Activated naive CD8-positive, alpha-beta T cell treated with anti-CD3 and anti-CD28 coated beads, Interleukin-2, amount 10 ng/mL, durations not matched to agents 7 days and 5 days (primary cell): ENCODE results near the gene CLDN2. TPM values are rescaled to one million over a fixed set of nuclear protein-coding genes. Genes with fewer than 3 reads are reported as not detected.

Source experiments
- ATAC-seq: fragments of 150-1000 bp; cut with Tn5 transposase; one replicate; pipeline ENCODE4 v1.10.0; 2021; ENCODE audit warnings: low read depth, moderate library complexity
- POLR2A ChIA-PET: fragments of 350-600 bp; sonication (Branson Sonifier 250); formaldehyde crosslinking; loops from one replicate; lab custom pipeline; 2021; ENCODE audit warnings: antibody characterized with exemption; lab: Charles Lee
- DNase-seq: peaks from one replicate; pipeline ENCODE4 v3.0.0; 2021
- H3K27ac Mint-ChIP-seq: one replicate; pipeline ENCODE4 v1.8.0; 2022; ENCODE audit warnings: mild to moderate bottlenecking, mixed read lengths
- H3K27me3 Mint-ChIP-seq: one replicate; pipeline ENCODE4 v1.8.0; 2022; ENCODE audit warnings: mild to moderate bottlenecking, moderate library complexity, mixed read lengths
- H3K36me3 Mint-ChIP-seq: one replicate; pipeline ENCODE4 v1.8.0; 2021; ENCODE audit warnings: mild to moderate bottlenecking, mixed read lengths
- H3K4me1 Mint-ChIP-seq: one replicate; pipeline ENCODE4 v1.8.0; 2021; ENCODE audit warnings: mixed read lengths
- H3K4me3 Mint-ChIP-seq: one replicate; pipeline ENCODE4 v1.8.0; 2022; ENCODE audit warnings: mild to moderate bottlenecking, moderate library complexity, mixed read lengths
- H3K9me3 Mint-ChIP-seq: one replicate; pipeline ENCODE4 v1.8.0; 2021; ENCODE audit warnings: mixed read lengths
- total RNA-seq, 2 experiments: library from RNA; stranded (reverse); gene quantifications; one replicate each; pipeline ENCODE4 v1.2.3, GENCODE V29; 2021

Gene CLDN2
- total RNA-seq, 2 experiments from 2014 or later = not detected

- Mint-ChIP-seq H3K27ac (no peak overlapping the region), H3K27me3 (no peaks in the 10 kb centered on the region), H3K4me1 (no peaks in the 10 kb centered on the region), H3K9me3 (no peaks in the 10 kb centered on the region), H3K36me3 (no peaks in the 10 kb centered on the region), H3K4me3 (no peak overlapping the region)
- POLR2A ChIA-PET = no interaction called here
- DNase-seq (no peak), ATAC-seq (no peak)
Observed at GRCh38 chrX:106932960-106933537, 12.8 kb downstream of the CLDN2 start.

DNA sequence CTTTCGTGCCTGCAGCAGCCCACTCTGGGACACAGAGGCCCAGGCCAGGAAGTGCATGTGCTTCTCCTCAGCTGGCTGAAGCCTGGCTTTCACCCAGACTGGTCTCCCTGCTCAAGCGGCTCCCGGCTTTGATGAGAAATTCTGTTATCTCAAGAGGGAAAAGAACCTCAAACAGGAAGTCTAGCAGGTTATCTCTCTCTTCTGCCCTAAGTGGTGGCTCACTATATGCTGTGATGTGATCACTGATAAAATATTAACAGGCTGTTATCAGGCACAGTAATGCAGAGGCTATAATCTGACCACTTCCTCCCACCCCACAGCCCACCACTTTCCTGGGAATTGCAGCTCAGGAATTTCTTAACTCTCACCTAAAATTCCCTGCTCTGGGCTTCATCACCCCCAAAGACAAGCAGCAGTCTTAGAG is 13.3 kb downstream of the CLDN2 start:
- Mint-ChIP-seq H3K27me3 (no peaks in the 10 kb centered on the region), H3K9me3 (no peaks in the 10 kb centered on the region), H3K4me3 (no peak overlapping the region), H3K4me1 (no peaks in the 10 kb centered on the region), H3K27ac (no peak overlapping the region), H3K36me3 (no peaks in the 10 kb centered on the region)
- DNase-seq (no peak), ATAC-seq (no peak)
- POLR2A ChIA-PET = no interaction called here

GRCh38 chrX:106935175-106935574 is 15.0 kb downstream of the CLDN2 start:
- H3K4me1 Mint-ChIP-seq = no peaks in the 10 kb centered on the region
- H3K27me3 Mint-ChIP-seq = no peaks in the 10 kb centered on the region
- DNase-seq (no peak), ATAC-seq (no peak)
- H3K27ac Mint-ChIP-seq = no peak overlapping the region
- H3K36me3 Mint-ChIP-seq = no peaks in the 10 kb centered on the region
- POLR2A ChIA-PET = no interaction called here
- H3K4me3 Mint-ChIP-seq = no peak overlapping the region
- no peaks in the 10 kb centered on the region for H3K9me3 Mint-ChIP-seq

DNA sequence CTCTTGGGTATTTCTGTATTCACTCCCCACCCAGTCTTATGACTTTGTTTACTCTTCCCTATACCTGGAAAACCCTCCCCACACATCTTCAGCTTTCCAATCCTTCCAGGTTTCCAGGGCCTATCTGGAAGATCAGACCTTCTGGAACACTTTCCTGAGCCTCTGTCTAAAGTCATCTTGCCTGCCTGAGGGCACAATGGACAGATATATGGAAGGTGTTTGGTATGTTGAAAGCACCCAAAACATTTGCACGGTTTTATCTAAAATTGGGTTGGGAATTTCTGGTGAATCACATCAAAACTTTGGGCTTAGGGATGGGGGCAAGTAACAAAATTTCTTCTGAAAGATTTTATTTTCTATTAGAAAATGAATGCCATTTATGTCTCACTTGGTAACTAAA is 16.0 kb downstream of the CLDN2 start:
- Mint-ChIP-seq H3K4me1 (no peaks in the 10 kb centered on the region), H3K27me3 (no peaks in the 10 kb centered on the region), H3K9me3 (no peaks in the 10 kb centered on the region), H3K4me3 (no peak overlapping the region), H3K36me3 (peaks cover 2% of the 10 kb centered on the region), H3K27ac (no peak overlapping the region)
- POLR2A ChIA-PET = no interaction called here
- no peak for ATAC-seq
- DNase-seq = no peak

DNA sequence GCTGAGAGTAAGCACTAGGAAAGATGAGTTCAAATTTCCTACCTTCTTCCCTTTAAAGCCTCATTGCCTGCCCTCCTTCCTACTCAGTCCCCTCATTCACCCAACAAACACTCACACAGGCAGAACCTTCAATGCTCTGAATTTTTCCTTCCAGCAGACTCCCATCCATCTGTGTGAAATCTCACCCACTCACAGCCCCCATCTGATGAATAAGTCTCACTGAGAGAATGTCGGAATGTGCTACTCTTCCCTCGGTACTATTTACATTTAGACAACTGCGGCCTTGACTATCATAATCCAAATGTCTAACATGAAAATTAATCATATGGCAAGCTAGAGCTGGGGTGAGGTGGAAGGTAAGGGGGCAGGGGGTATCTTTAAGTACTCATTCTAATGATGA is 19.4 kb downstream of the CLDN2 start:
- Mint-ChIP-seq H3K27me3 (no peaks in the 10 kb centered on the region), H3K36me3 (peaks cover 2% of the 10 kb centered on the region), H3K9me3 (no peaks in the 10 kb centered on the region), H3K27ac (no peak overlapping the region), H3K4me1 (no peaks in the 10 kb centered on the region), H3K4me3 (no peak overlapping the region)
- DNase-seq (no peak), ATAC-seq (no peak)
- POLR2A ChIA-PET = no interaction called here

- Mint-ChIP-seq H3K4me1 (no peaks in the 10 kb centered on the region), H3K36me3 (peaks cover 2% of the 10 kb centered on the region), H3K9me3 (no peaks in the 10 kb centered on the region), H3K27me3 (no peaks in the 10 kb centered on the region), H3K27ac (no peak overlapping the region), H3K4me3 (no peak overlapping the region)
- ATAC-seq (no peak), DNase-seq (no peak)
- POLR2A ChIA-PET = no interaction called here
Observed at GRCh38 chrX:106940068-106940467, 19.9 kb downstream of the CLDN2 start.

GRCh38 chrX:106946464-106946863 is 26.3 kb downstream of the CLDN2 start:
- no peak for ATAC-seq
- H3K4me1 Mint-ChIP-seq = no peaks in the 10 kb centered on the region
- no peak overlapping the region for H3K27ac Mint-ChIP-seq
- no peak for DNase-seq
- H3K4me3 Mint-ChIP-seq = no peak overlapping the region
- POLR2A ChIA-PET = no interaction called here
- no peaks in the 10 kb centered on the region for H3K36me3 Mint-ChIP-seq
- no peaks in the 10 kb centered on the region for H3K9me3 Mint-ChIP-seq
- H3K27me3 Mint-ChIP-seq = no peaks in the 10 kb centered on the region

DNA sequence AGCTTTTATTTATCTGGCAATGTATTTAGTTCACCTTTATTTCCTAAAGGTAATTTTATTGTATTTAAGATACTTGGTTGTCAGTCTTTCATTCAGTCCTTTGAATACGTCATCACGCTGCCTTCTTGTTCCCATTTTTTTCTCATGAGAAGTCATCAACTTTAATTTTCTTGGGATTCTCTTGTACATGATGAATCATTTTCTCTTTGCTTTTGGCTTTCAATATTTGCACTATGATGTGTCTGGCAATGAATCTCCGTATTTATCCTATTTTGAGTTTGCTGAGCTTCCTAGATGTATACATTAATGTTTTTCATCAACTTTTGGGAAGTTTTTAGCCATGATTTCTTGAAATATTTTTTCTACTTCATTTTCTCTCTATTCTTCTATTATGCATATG is 28.4 kb downstream of the CLDN2 start:
- H3K4me3 Mint-ChIP-seq = no peak overlapping the region
- POLR2A ChIA-PET = no interaction called here

DNA sequence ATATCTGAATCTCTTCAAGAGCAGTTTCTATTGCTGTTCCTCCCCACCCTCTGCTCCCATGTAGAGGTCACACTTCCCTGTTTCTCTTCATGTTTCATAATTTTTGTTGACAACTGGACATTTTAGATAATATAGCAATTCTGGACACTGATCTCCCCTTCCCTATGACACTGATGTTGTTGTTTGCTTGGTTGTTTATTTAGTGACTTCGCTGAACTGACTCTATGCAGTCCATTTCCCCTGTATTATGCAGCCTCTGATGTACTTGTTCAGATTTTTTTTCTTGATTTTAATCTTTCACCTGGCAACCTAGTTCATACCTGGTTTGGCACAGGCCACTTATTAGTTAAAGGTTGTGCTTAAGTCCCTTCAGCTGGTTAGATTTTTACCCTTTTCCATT is 29.2 kb downstream of the CLDN2 start:
- POLR2A ChIA-PET = no interaction called here
- H3K9me3 Mint-ChIP-seq = no peaks in the 10 kb centered on the region
- ATAC-seq (no peak), DNase-seq (no peak)
- no peaks in the 10 kb centered on the region for H3K4me1 Mint-ChIP-seq
- H3K27me3 Mint-ChIP-seq = no peaks in the 10 kb centered on the region
- no peak overlapping the region for H3K27ac Mint-ChIP-seq
- H3K4me3 Mint-ChIP-seq = no peak overlapping the region
- peaks cover 2% of the 10 kb centered on the region for H3K36me3 Mint-ChIP-seq

More for the DNA sequence above, 28.4 kb downstream of the CLDN2 start:
- ATAC-seq (no peak), DNase-seq (no peak)
- H3K27me3 Mint-ChIP-seq = no peaks in the 10 kb centered on the region
- peaks cover 2% of the 10 kb centered on the region for H3K36me3 Mint-ChIP-seq
- H3K9me3 Mint-ChIP-seq = no peaks in the 10 kb centered on the region
- no peak overlapping the region for H3K27ac Mint-ChIP-seq
- H3K4me1 Mint-ChIP-seq = no peaks in the 10 kb centered on the region

- H3K27me3 Mint-ChIP-seq = no peaks in the 10 kb centered on the region
- no peaks in the 10 kb centered on the region for H3K4me1 Mint-ChIP-seq
- POLR2A ChIA-PET = no interaction called here
- ATAC-seq (no peak), DNase-seq (no peak)
- no peak overlapping the region for H3K27ac Mint-ChIP-seq
- peaks cover 2% of the 10 kb centered on the region for H3K36me3 Mint-ChIP-seq
- H3K9me3 Mint-ChIP-seq = no peaks in the 10 kb centered on the region
- H3K4me3 Mint-ChIP-seq = no peak overlapping the region
Observed at GRCh38 chrX:106950381-106950780, 30.2 kb downstream of the CLDN2 start.

DNA sequence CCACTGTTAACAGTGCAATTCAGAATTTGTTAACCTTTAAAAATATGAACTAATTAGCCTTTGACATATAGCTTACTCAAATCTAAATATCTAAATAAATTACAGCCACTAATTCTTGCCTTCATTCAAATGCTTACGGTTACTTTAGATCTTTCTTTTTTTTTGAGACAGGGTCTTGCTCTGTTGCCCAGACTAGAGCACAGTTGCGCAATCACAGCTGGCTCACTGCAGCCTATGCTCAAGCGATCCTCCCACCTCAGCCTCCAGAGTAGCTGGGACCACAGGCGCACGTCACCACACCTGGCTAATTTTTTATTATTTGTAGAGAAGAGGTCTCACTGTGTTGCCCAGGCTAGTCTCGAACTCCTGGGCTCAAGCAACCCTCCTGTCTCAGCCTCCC is 31.0 kb downstream of the CLDN2 start:
- Mint-ChIP-seq H3K4me1 (no peaks in the 10 kb centered on the region), H3K4me3 (no peak overlapping the region), H3K27me3 (no peaks in the 10 kb centered on the region), H3K36me3 (peaks cover 2% of the 10 kb centered on the region), H3K27ac (no peak overlapping the region), H3K9me3 (no peaks in the 10 kb centered on the region)
- no peak for ATAC-seq
- POLR2A ChIA-PET = interaction anchor here (0.7 kb wide), 1 partner anchor 14 kb away, joined by 7 read pairs; no protein-coding TSS in a partner anchor
- DNase-seq = no peak

DNA sequence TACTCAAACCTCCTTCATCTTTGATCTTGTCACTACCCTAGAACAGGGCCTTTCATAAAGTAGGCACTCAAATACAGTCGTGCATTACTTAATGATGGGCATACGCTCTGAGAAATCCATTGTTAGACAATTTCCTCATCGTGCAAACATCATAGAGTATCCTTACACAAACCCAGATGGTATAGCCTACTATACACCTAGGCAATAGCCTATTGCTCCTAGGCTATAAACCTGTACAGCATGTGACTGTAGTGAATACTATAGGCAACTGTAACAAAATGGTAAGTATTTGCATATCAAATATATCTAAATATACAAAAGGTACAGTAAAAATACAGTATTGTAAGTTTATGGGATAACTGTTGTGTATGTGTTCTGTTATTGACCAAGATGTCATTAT is 31.9 kb downstream of the CLDN2 start:
- DNase-seq (no peak), ATAC-seq (no peak)
- H3K9me3 Mint-ChIP-seq = no peaks in the 10 kb centered on the region
- POLR2A ChIA-PET = interaction anchor here (0.7 kb wide), 1 partner anchor 15 kb away, joined by 7 read pairs; no protein-coding TSS in a partner anchor
- peaks cover 2% of the 10 kb centered on the region for H3K36me3 Mint-ChIP-seq
- H3K27ac Mint-ChIP-seq = no peak overlapping the region
- H3K4me3 Mint-ChIP-seq = no peak overlapping the region
- no peaks in the 10 kb centered on the region for H3K4me1 Mint-ChIP-seq
- no peaks in the 10 kb centered on the region for H3K27me3 Mint-ChIP-seq

DNA sequence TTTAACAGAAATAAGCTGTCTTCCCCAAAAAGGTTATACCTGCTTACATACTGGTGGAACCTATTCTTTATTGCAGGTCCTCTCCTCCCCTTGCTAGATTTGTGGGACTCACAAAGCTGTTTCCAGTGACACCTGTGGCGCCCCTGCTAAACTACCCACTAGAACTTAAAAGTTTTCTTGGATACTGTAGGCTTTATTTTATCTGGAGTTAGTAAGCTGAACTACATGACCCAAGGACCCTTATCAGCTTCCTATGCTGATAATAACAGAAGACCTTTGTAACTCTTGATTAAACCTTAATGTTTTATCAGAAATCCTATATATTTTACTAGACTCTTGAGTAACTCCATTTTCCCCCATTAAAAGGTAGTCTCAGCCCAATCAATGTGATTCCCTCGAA is 32.3 kb downstream of the CLDN2 start:
- DNase-seq (no peak), ATAC-seq (no peak)
- Mint-ChIP-seq H3K27me3 (no peaks in the 10 kb centered on the region), H3K9me3 (no peaks in the 10 kb centered on the region), H3K4me3 (no peak overlapping the region), H3K4me1 (no peaks in the 10 kb centered on the region), H3K36me3 (peaks cover 2% of the 10 kb centered on the region), H3K27ac (no peak overlapping the region)
- POLR2A ChIA-PET = no interaction called here

- POLR2A ChIA-PET = no interaction called here
- Mint-ChIP-seq H3K4me3 (no peak overlapping the region), H3K9me3 (no peaks in the 10 kb centered on the region), H3K27ac (no peak overlapping the region), H3K27me3 (no peaks in the 10 kb centered on the region), H3K4me1 (no peaks in the 10 kb centered on the region), H3K36me3 (peaks cover 2% of the 10 kb centered on the region)
- DNase-seq (no peak), ATAC-seq (no peak)
Observed at GRCh38 chrX:106952988-106953387, 32.8 kb downstream of the CLDN2 start.

DNA sequence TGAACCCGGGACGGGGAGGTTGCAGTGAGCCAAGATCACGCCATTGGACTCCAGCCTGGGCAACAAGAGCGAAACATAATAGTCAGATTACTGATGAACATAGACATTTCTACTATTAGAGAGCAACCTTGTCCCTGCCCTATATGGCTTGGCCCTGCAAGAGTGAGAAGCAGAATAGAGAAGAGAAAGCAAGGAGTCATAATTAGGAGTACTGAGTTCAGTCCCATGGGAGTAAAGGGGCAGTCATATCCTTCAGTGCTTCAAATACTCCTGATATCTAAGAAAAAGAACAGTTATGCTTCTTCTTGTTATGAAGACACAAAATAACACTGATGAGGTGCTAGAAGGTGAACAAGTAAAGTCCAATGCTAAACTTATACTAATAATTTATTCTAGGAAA is 33.8 kb downstream of the CLDN2 start:
- Mint-ChIP-seq H3K36me3 (peaks cover 2% of the 10 kb centered on the region), H3K27ac (no peak overlapping the region), H3K4me3 (no peak overlapping the region), H3K4me1 (no peaks in the 10 kb centered on the region), H3K9me3 (no peaks in the 10 kb centered on the region), H3K27me3 (no peaks in the 10 kb centered on the region)
- DNase-seq (no peak), ATAC-seq (no peak)
- POLR2A ChIA-PET = no interaction called here
